ENCODE data around the gene ZC3H12D.

DNA sequence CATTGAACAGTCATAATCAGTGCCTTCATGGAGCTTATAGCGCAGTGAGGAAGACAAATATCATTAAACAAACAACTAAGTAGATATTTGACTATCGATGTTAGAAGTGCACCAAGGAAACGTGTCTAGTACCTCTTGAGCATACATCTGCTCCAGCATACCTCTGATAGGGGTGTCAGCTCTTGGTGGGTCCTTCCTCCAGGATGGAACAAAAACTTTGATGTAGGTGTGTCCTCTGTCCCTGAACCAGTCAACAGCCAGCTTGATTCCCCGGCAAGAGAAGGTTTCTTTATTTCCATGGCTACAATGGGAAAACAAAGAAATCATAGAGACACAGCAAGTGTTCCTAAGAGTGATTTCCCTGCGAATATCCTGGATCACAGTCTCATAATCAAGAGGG is 23.1 kb downstream of the ZC3H12D start:
- TF ChIP-seq, protein P1, sequence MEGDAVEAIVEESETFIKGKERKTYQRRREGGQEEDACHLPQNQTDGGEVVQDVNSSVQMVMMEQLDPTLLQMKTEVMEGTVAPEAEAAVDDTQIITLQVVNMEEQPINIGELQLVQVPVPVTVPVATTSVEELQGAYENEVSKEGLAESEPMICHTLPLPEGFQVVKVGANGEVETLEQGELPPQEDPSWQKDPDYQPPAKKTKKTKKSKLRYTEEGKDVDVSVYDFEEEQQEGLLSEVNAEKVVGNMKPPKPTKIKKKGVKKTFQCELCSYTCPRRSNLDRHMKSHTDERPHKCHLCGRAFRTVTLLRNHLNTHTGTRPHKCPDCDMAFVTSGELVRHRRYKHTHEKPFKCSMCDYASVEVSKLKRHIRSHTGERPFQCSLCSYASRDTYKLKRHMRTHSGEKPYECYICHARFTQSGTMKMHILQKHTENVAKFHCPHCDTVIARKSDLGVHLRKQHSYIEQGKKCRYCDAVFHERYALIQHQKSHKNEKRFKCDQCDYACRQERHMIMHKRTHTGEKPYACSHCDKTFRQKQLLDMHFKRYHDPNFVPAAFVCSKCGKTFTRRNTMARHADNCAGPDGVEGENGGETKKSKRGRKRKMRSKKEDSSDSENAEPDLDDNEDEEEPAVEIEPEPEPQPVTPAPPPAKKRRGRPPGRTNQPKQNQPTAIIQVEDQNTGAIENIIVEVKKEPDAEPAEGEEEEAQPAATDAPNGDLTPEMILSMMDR (IDR thresholded peaks at IDR 0.05) = no peak
- TF ChIP-seq POLR2A (IDR thresholded peaks at IDR 0.05) = no peak

Data from thyroid gland (tissue), 4 donors.